ENCODE measurements around the gene POLR2E.

GRCh38 chr19:1144741-1145140 is 49.6 kb upstream of the POLR2E start:
- TF ChIP-seq CTCF (IDR thresholded peaks at IDR 0.05) (no peak), POLR2A (IDR thresholded peaks at IDR 0.05) (no peak)
